ENCODE measurements around the gene CNEP1R1.

DNA sequence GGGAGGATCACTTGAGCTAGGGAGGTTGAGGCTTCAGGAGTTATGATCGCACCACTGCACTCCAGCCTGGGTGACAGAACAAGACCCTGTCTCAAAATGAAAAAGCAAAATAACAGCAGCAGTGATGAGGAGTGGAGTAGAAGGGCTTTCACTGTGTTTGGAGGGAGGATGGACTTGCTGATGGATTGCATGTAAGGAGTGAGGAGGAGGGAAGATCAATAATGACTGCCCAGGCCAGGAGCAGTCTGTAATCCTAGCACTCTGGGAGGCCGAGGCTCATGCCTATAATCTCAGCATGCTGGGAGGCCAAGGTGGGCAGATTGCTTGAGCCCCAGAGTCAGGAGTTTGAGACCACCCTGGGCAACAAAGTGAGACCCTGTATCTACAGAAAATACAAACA lies 14.8 kb upstream of the CNEP1R1 start:
- TF ChIP-seq, protein P1, sequence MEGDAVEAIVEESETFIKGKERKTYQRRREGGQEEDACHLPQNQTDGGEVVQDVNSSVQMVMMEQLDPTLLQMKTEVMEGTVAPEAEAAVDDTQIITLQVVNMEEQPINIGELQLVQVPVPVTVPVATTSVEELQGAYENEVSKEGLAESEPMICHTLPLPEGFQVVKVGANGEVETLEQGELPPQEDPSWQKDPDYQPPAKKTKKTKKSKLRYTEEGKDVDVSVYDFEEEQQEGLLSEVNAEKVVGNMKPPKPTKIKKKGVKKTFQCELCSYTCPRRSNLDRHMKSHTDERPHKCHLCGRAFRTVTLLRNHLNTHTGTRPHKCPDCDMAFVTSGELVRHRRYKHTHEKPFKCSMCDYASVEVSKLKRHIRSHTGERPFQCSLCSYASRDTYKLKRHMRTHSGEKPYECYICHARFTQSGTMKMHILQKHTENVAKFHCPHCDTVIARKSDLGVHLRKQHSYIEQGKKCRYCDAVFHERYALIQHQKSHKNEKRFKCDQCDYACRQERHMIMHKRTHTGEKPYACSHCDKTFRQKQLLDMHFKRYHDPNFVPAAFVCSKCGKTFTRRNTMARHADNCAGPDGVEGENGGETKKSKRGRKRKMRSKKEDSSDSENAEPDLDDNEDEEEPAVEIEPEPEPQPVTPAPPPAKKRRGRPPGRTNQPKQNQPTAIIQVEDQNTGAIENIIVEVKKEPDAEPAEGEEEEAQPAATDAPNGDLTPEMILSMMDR (IDR thresholded peaks at IDR 0.05 in 4 of 5, conservative IDR thresholded peaks at IDR 0.05 in 1 of 5) = no peak
- TF ChIP-seq POLR2A (IDR thresholded peaks at IDR 0.05) = no peak
